ENCODE measurements around the gene EPAS1. TPM values are rescaled to one million over a fixed set of nuclear protein-coding genes. Genes with fewer than 3 reads are reported as not detected.

EPAS1 gene
- total and polyA plus RNA-seq, 2 of the 13 experiments (the other 11 are each of a cell fraction or from before 2014, with no cell fraction given), result 47.1 to 182 TPM

- TF ChIP-seq ZSCAN29 (CRISPR knock-in tag; conservative IDR thresholded peaks at IDR 0.05) (peak; percentile 71), AKNA (CRISPR knock-in tag; IDR thresholded peaks at IDR 0.05; ENCODE audit: borderline replicate concordance) (no peak), EP300 (IDR thresholded peaks at IDR 0.05; ENCODE audit: low read depth in 2 of 2, low read length in 2 of 2) (peak; percentile 71 to 98), EP300 (CRISPR knock-in tag; IDR thresholded peaks at IDR 0.05; ENCODE audit: borderline replicate concordance) (peak; percentile 90), MXD1 (CRISPR knock-in tag; IDR thresholded peaks at IDR 0.05) (no peak), PPARG (CRISPR knock-in tag; conservative IDR thresholded peaks at IDR 0.05) (peak; percentile 95), BCL6 (CRISPR knock-in tag; IDR thresholded peaks at IDR 0.05) (peak; percentile 97), ZNF546 (CRISPR knock-in tag; conservative IDR thresholded peaks at IDR 0.05) (peak; percentile 80; the same call in 1 of the 2 replicates), FOXK2 (IDR thresholded peaks at IDR 0.05) (no peak), ZNF556 (CRISPR knock-in tag; IDR thresholded peaks at IDR 0.05; ENCODE audit: borderline replicate concordance) (peak; percentile 77; the same call in 1 of the 2 replicates), BCL3 (CRISPR knock-in tag; IDR thresholded peaks at IDR 0.05) (no peak)
- TF ChIP-seq, protein P1, sequence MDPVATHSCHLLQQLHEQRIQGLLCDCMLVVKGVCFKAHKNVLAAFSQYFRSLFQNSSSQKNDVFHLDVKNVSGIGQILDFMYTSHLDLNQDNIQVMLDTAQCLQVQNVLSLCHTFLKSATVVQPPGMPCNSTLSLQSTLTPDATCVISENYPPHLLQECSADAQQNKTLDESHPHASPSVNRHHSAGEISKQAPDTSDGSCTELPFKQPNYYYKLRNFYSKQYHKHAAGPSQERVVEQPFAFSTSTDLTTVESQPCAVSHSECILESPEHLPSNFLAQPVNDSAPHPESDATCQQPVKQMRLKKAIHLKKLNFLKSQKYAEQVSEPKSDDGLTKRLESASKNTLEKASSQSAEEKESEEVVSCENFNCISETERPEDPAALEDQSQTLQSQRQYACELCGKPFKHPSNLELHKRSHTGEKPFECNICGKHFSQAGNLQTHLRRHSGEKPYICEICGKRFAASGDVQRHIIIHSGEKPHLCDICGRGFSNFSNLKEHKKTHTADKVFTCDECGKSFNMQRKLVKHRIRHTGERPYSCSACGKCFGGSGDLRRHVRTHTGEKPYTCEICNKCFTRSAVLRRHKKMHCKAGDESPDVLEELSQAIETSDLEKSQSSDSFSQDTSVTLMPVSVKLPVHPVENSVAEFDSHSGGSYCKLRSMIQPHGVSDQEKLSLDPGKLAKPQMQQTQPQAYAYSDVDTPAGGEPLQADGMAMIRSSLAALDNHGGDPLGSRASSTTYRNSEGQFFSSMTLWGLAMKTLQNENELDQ (CRISPR knock-in tag; IDR thresholded peaks at IDR 0.05; ENCODE audit: borderline replicate concordance), result no peak
- TF ChIP-seq, protein P2, sequence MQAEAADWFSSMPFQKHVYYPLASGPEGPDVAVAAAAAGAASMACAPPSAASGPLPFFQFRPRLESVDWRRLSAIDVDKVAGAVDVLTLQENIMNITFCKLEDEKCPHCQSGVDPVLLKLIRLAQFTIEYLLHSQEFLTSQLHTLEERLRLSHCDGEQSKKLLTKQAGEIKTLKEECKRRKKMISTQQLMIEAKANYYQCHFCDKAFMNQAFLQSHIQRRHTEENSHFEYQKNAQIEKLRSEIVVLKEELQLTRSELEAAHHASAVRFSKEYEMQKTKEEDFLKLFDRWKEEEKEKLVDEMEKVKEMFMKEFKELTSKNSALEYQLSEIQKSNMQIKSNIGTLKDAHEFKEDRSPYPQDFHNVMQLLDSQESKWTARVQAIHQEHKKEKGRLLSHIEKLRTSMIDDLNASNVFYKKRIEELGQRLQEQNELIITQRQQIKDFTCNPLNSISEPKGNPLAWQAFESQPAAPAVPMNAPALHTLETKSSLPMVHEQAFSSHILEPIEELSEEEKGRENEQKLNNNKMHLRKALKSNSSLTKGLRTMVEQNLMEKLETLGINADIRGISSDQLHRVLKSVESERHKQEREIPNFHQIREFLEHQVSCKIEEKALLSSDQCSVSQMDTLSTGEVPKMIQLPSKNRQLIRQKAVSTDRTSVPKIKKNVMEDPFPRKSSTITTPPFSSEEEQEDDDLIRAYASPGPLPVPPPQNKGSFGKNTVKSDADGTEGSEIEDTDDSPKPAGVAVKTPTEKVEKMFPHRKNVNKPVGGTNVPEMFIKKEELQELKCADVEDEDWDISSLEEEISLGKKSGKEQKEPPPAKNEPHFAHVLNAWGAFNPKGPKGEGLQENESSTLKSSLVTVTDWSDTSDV (CRISPR knock-in tag; IDR thresholded peaks at IDR 0.05), result no peak
Measured at GRCh38 chr2:46306988-46307655, 9.9 kb downstream of the EPAS1 start (continued).
